ENCODE measurements around the gene ASB8. TPM values are rescaled to one million over a fixed set of nuclear protein-coding genes. Genes with fewer than 3 reads are reported as not detected.

ASB8 gene
- total and polyA plus RNA-seq, 2 experiments from 2014 or later = 47.9 to 53.0 TPM

DNA sequence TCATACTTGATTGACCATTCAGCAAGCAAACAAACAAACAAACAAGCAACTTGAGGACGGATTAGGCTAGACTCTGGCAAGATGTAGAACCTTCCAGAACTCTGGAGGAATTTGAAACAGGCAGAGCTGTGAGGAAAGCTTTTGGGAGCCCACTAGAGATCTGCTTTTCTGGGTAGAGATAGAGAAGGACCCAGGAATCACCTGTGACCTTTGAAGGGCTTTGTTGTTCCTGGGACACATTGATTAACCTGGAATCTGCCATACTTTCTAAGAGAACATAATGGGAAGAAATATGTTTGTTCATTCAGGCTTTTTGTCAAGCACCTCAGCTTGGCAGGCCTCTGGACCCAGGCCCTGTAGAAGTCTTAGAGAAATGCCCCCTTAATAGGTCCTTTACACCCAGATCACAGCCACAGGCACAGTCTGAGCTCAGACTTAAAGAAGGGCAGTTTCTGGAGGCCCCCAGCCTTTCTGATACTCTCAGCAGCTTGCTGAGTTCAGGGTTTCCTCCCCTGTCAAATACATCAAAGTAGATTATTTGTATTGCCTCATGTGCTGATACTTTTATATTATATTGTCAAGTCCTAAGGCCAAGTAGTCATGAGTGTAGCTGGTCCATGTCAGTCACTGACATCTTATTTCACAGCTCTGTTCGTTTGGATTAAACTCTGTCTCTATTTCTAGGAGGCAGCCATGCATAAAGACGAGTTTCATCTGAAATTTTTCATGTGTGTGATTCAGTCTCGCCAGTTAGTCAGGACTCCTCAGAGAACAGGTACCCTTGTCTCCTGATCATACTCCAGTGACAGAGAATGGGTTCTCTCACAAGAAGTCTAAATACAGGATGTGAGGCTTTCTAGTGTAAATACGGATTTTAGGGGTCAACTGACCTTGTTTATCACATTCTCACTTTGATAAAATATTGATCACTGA, 50.4 kb downstream of the ASB8 start:
- H3K27me3 ChIP-seq = peaks cover 5% of the 10 kb centered on the region
- H3K27ac ChIP-seq = peak overlapping the region; percentile 99
- H3K9me3 ChIP-seq (ENCODE audit: low read depth) = no peaks in the 10 kb centered on the region
- DNase-seq (ENCODE audit: low read depth in 1 of 2, low spot score in 1 of 2) = no peak
- H3K4me3 ChIP-seq = peak overlapping the region; percentile 95
- H3K4me1 ChIP-seq (ENCODE audit: low read depth) = peaks cover 12% of the 10 kb centered on the region
- TF ChIP-seq, protein P1, sequence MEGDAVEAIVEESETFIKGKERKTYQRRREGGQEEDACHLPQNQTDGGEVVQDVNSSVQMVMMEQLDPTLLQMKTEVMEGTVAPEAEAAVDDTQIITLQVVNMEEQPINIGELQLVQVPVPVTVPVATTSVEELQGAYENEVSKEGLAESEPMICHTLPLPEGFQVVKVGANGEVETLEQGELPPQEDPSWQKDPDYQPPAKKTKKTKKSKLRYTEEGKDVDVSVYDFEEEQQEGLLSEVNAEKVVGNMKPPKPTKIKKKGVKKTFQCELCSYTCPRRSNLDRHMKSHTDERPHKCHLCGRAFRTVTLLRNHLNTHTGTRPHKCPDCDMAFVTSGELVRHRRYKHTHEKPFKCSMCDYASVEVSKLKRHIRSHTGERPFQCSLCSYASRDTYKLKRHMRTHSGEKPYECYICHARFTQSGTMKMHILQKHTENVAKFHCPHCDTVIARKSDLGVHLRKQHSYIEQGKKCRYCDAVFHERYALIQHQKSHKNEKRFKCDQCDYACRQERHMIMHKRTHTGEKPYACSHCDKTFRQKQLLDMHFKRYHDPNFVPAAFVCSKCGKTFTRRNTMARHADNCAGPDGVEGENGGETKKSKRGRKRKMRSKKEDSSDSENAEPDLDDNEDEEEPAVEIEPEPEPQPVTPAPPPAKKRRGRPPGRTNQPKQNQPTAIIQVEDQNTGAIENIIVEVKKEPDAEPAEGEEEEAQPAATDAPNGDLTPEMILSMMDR (IDR thresholded peaks at IDR 0.05; ENCODE audit: low read depth, low read length) = no peak
- H3K36me3 ChIP-seq = no peaks in the 10 kb centered on the region

DNA sequence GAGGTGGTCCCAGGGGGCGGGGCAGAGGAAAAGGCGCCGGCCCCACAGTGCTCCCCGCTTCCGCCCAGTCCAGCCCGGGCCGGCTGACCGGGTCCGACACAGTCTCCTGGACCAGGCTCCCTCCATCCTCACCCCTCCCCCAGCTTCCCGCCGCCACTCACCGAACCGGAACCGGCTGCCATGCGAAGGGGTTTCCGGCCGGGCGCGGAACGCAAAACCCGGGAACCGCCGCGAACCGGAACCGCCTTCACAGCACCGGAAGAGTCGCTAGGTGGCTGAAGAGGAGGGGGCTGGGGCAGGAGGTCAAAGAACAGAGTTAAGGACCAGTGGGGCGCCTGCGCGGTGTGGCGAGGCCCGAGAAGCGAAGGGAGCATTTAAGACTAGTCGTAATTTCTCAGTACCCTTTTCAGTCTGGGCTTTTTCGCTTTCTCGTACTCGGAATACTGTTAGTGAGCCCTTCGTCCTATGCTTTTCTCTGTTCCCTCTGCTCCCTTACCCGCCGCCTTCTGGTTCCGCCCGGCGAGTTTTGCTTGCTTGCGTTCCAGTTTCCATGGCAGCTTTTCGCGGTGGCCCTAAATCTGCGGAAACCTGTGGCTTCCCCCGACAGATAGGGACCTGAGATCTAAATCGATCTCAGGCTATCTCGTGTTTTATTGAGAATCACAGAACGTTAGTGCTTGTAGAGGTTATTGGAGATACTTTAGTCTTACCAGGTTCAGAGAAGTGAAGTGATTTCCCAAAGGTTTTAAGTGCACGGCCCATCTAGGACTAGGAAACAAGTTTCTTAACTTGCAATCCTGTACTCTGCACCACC, 51.2 kb downstream of the ASB8 start, which contains the start of gene SENP1:
TSS of gene SENP1 (minus strand) at position 213 of the 814 bp plus-strand sequence. CDS start 4,607 bp downstream, outside the sequence.
- H3K4me3 ChIP-seq = peak within 1 kb of the TSS; percentile 95
- TF ChIP-seq, protein P1 (IDR thresholded peaks at IDR 0.05; ENCODE audit: low read depth, low read length) = peak; percentile 23
- DNase-seq (ENCODE audit: low read depth in 1 of 2, low spot score in 1 of 2) = peak; percentile 85 to 92

DNA sequence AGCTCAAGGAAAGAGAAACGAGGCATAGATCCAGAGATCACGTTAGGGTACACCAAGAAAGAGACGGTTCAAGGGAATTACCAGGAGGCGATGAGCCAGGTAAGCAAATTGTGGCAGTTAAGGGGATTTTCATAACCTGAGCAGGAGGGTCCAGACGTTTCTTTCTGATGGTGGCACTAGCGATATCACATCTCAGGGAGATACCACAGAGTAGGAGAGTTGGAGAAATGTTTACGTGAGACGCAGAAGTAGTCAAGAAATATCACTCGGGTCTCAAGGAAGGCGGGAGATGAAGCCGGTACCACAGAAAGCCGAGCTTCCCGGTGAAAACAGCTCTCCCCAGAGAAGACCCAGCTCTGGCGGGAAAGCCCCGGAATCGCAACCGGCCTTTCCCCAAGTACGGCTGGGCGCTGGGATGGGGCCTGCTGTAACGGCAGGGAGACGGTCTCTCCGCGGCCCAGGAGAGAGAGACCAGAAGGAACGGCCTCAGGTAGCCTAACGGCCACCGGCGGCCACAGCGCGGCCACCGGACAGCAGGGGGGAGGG, 51.9 kb downstream of the ASB8 start:
- Histone ChIP-seq H3K4me1 (ENCODE audit: low read depth) (peaks cover 12% of the 10 kb centered on the region), H3K27ac (peak overlapping the region; percentile 99), H3K36me3 (no peaks in the 10 kb centered on the region), H3K27me3 (peaks cover 5% of the 10 kb centered on the region), H3K9me3 (ENCODE audit: low read depth) (no peaks in the 10 kb centered on the region), H3K4me3 (peak overlapping the region; percentile 95)
- no peak for DNase-seq (ENCODE audit: low read depth in 1 of 2, low spot score in 1 of 2)
- TF ChIP-seq, protein P1 (IDR thresholded peaks at IDR 0.05; ENCODE audit: low read depth, low read length) = no peak

More for the DNA sequence above, 51.2 kb downstream of the ASB8 start, which contains the start of gene SENP1:
- Histone ChIP-seq H3K36me3 (no peaks in the 10 kb centered on the region), H3K9me3 (ENCODE audit: low read depth) (no peaks in the 10 kb centered on the region), H3K27me3 (peaks cover 5% of the 10 kb centered on the region), H3K4me1 (ENCODE audit: low read depth) (peaks cover 12% of the 10 kb centered on the region), H3K27ac (peak within 1 kb of the TSS; percentile 99)

DNA sequence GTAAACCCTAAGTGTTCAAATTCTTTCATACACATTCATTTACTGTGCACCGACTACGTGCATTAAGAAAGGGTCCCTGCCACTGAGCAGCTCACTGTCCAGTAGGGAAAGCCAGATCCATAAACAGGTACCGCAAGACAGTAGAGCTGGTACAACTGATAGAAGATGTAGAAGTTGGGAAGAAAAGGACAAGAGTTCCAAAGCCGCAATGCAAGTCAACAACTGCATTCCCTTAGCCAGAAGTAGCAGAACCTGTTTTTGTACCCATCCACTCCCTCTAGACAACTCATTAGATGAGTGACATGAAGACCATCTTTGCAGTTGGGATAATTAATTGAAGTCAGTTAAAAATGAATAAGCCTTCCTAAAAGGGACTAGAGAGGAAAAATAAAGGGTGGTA, 52.8 kb downstream of the ASB8 start:
- TF ChIP-seq, protein P1 (IDR thresholded peaks at IDR 0.05; ENCODE audit: low read depth, low read length) = no peak
- Histone ChIP-seq H3K27me3 (peaks cover 2% of the 10 kb centered on the region), H3K4me3 (peak overlapping the region; percentile 95), H3K9me3 (ENCODE audit: low read depth) (no peaks in the 10 kb centered on the region), H3K36me3 (no peaks in the 10 kb centered on the region), H3K4me1 (ENCODE audit: low read depth) (peaks cover 12% of the 10 kb centered on the region), H3K27ac (no peak overlapping the region)
- no peak for DNase-seq (ENCODE audit: low read depth in 1 of 2, low spot score in 1 of 2)

Other genes with a start within 250 kb of the ASB8 start
- gene TMEM106C, start 193.9 kb downstream of the ASB8 start, total RNA-seq = 100 and 102 TPM in 2 replicates
- gene TMEM106C, start 193.9 kb downstream of the ASB8 start, polyA plus RNA-seq = 108 and 176 TPM in 2 replicates
- 469 and 596 TPM in 2 replicates for gene COL2A1, start 153.0 kb downstream of the ASB8 start, total RNA-seq
- 261 and 278 TPM in 2 replicates for gene COL2A1, start 153.0 kb downstream of the ASB8 start, polyA plus RNA-seq
- gene SENP1, start 51.4 kb downstream of the ASB8 start, total RNA-seq = 13.2 and 20.4 TPM in 2 replicates
- 16.7 and 17.1 TPM in 2 replicates for gene SENP1, start 51.4 kb downstream of the ASB8 start, polyA plus RNA-seq
- gene PFKM, start 38.2 kb downstream of the ASB8 start, total RNA-seq = 118 and 152 TPM in 2 replicates
- 148 and 163 TPM in 2 replicates for gene PFKM, start 38.2 kb downstream of the ASB8 start, polyA plus RNA-seq
- 0.45 and 1.7 TPM in 2 replicates for gene CCDC184, start 26.1 kb upstream of the ASB8 start, total RNA-seq
- not detected in 2 replicates for gene CCDC184, start 26.1 kb upstream of the ASB8 start, polyA plus RNA-seq
- gene OR10AD1, start 45.8 kb upstream of the ASB8 start, total RNA-seq = not detected in 2 replicates
- not detected in 2 replicates for gene OR10AD1, start 45.8 kb upstream of the ASB8 start, polyA plus RNA-seq
- 12.5 and 14.7 TPM in 2 replicates for gene ZNF641, start 193.4 kb upstream of the ASB8 start, total RNA-seq
- 5.3 and 11.1 TPM in 2 replicates for gene ZNF641, start 193.4 kb upstream of the ASB8 start, polyA plus RNA-seq